Amniotic stem cell (primary cell): ENCODE data around the gene RPL39L.
"Not testable (repeated sequence)": the region's sequence is repeated elsewhere in the genome, so short reads cannot be mapped to it uniquely, and the experiment has no call there.

Experiments used
- DNase-seq: peaks from one replicate; lab custom pipeline; 2025; lab: John Stamatoyannopoulos, UW

The RPL39L gene

DNA sequence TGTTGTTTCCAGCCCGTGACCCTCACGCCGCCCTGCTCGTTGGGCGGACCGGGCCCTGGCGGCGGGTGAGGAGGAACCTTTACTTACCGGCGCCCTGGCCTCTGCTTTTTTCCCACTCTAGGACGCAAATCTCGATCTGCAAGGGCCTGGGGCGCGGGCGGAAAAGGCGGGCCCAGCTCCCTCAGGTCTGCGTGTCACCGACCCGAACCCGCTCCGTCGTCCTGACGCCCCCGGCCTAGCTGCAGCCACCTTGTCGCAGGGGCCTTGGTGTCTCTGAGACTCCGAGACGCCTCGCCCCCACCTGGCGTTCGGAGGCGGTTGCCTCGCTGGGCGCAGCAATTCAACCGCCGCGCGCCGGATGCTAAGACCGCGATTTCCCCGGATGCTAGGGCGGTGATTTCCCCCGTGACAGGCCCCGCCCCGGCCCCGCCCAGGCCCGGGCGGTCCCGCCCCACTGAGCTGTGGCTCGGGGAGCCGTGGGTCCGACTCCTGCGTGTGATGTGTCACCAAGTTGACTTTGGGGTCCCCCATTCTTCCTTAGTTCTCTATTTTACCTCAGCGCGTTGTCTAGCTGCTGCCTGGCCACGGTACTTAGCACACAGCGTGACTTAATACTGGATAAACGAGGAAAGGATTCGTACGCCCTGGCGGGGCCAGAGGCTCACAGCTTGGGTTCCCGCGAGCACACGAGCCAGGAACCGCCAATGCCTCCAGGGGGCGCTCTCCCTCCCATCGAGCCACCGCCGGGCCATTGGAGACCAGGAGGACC is at the start of gene RPL39L:
Gene RPL39L, minus strand, starts transcription at position 371 of the 769 bp plus-strand sequence. CDS start 18,196 bp downstream, outside the sequence.
- peak; percentile 70 for DNase-seq

DNA sequence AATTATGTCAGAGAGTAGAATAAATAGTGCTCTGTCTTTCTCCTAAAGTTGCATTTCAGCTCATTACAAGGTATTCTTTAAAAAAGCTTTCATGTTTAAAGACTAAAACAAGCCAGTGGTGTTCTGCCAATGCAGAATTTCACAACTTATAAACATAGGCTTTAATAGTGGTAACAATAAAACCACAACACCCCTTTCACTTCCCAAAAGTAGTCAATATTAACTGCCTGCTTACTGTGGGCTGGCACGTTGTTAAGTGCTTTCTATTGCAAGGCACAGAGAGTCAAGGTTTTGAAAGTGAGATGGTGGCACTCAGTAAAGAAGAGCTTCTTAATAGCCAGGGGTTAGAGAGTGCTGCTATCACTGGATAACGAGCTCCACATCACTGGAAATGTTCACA is 49.6 kb upstream of the RPL39L start:
- DNase-seq: no peak

DNA sequence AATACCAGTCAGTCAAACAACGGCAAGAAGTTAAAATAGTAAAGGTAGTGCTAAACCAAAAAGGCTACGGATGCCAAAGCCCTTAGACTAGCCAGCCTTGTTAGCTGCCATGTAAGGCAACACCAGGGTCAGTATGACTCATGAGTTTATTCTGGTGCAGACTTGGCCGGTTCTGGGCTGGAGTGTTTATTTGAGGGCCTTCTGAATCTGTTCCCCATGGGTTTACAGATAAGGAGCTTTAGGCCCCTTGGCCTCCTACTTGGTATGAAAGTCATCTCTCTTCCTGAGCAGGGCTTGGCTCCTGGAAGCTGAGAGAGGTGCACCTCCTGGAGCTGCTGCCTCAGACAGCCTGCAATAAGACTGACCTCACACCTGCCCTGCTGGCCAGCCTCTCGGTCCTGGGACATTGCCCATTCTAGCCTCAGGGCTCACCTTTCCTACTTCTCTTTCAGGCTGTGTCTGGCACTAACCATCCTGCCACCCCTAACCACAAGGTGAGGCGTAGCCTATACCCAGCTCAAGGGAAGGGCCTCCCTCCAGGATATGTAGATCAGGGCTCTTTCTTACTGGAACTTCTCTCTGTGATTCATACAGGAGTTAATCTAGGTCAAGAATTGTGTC is 47.6 kb upstream of the RPL39L start:
- DNase-seq: peak; percentile 67

DNA sequence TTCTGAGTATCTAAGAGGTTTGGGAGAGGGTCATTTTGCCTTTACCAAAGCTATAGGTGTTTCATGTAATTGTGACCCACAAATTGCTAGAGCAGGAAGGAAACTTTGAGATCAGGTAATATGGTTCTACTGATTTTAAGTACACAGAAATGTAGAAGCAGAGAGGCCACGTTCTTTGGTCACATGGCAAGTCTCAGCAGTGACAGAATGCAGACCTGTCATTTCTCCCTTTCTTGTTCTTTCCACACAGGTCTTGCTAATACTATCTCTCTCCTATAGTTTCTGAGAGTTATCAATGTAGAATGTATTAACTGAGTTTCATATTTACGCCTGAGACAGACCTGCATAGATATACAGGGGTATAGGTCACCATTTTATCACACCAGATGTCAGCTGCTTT is 47.1 kb upstream of the RPL39L start:
- DNase-seq: no peak

DNA sequence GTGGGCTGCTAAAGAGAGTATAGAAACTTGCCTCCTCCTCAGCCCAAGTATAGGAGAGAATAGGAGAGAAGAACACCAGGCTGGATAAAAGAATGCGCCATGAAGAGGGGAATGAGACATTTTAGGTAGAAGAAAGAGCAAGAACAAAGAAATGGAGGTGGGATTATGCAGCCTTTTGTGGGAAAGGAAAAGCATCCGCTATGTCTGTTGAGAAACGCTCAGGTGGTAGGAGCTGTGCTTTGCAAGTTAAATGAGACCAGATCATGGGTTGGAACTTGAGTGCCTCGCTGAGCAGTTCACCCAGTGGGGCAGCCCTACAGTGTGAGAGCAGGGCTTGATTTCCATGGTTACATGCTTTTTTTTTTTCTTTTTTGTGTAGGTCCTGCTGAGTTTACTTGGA is 46.5 kb upstream of the RPL39L start:
- no peak for DNase-seq

DNA sequence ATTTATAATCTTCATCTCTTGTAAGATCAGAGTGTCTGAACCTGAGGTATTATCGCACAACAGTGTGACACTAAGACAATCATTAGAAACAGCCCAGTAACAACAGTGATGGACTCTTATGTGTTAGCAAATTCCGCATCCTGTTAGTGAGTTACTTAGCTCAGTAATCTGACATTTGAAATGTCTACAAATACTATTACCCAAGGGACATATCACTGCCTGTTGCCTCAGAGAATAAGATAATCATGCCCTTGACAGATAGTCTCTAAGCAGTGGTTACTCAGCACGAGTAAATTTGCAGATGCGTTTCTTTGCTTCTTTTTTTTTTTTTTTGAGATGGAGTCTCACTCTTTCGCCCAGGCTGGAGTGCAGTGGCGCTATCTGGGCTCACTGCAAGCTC is 44.6 kb upstream of the RPL39L start:
- DNase-seq: no peak

DNA sequence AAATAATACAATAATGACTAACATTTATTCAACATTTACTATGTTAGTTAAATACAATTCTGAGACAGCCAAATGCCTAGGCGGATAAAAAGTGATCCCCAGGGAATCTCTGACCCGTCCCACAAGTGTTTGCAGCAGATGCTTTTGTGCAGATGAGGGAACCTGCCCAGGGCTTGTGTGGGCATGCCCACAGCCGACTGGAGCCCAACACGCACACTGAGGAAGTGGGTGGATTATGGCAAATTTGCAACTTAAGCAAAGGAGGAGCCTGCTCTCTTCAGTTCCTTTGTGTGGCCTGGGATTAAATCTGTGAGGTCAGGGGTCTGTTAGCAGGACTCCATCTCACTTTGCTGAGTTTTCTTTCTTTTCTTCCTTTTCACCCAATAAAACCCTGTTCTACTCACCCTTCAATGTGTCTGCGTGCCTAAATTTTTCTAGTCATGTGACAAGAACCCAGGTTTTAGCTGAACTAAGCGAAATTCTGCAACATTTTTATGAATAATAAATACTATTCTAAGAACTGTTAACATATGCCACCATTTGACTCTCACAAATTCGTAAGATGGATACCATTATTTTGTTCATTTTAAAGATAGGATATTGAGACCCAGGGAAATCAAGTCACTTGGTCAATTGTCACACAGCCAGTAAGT is 44.0 kb upstream of the RPL39L start:
- no peak for DNase-seq

DNA sequence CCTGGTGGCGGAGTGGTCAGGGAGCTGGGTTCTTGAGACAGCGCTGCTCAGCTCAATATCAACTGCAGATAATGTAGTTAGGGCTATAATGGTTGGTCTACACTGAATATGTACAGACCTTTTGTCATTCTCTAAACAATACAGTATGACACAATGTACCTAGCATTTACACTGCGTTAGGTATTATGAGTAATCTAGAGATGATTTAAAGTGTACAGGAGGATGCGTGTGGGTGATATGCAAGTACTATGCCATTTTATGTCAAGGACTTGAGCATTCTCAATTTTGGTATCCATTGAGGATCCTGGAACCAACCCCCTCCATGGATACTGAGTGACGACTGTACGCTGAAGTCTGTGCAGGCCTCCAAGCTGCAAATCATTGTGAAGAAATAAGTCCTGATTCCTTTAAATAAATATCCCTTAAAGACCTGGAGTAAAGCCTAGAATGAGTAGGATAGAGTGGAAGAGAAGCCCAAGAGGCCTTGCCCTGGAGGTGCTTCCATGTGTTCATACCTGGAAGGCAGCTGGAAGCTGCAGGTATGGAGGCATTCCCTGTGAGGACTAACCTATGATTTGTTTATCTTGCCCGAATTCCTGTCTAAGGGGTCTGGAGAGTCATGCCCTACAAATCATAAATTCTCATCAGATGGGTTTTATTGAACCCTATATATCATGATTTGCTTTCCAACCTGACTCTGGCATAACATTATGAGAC is 42.3 kb upstream of the RPL39L start:
- DNase-seq: no peak

DNA sequence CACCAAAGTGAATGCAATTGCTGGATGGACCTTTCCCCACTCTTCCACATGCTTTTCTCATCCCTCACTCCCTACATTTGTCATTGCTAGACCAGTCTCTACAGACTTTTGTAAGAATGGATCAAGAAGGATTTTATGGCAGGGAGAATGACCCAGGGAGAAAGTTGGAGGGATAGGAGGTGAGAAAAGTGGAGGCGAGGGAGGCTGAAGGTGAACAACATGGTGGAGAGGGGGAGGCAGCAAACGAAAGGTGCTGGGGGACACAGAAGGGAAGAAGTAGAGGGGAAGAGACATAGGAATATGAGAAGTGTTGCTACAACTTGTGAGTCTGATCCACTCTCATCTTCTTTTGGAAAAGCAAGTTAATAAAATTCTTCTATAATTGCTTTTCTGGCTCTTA is 33.6 kb upstream of the RPL39L start:
- no peak for DNase-seq

DNA sequence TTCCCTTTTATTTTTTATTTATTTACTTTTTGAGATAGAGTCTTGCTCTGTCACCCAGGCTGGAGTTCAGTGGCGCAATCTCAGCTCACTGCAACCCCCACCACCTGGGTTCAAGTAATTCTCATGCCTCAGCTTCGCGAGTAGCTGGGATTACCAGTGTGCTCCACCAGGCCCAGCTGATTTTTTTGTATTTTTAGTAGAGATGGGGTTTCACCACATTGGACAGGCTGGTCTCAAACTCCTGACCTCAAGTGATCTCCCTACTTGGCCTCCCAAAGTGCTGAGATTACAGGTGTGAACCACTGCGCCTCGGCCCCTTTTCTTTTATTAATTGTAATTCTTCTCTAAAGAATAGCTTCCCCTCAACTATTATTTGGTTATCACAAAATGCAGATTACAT is 31.6 kb upstream of the RPL39L start:
- DNase-seq: not testable (repeated sequence)

DNA sequence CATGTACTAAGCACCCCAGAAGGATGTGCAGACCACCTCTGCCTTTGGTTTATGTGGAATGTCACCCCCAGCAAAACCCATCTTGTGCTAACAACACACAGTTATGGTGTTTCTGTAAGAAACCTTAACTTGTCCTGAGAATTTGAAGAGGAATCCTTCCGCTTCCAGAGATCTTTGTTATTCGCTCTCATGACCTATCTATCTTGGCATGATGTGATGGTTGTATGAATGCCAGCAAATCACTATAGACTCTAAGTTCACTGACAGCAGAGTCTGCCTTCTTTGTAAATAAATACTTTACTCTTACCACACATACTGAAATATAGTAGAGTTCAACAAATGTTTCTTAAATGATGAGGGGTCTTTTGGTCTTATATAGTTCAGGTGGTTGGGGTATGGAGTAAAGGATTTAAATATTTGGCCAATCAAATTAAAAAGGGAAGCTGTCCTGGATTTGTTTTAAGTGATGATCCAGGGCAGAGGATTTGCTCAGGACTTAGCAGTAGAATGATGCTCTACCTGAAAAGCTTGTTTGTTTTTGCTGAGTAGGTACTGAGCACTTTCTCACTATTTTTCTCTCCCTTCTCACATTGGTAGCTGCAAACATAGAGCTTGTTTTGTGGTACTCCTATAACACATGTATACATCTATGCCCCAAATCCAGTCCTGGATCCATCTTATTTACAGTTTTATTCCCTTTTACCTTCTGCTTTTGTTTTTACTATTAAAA is 30.1 kb upstream of the RPL39L start:
- DNase-seq: no peak

DNA sequence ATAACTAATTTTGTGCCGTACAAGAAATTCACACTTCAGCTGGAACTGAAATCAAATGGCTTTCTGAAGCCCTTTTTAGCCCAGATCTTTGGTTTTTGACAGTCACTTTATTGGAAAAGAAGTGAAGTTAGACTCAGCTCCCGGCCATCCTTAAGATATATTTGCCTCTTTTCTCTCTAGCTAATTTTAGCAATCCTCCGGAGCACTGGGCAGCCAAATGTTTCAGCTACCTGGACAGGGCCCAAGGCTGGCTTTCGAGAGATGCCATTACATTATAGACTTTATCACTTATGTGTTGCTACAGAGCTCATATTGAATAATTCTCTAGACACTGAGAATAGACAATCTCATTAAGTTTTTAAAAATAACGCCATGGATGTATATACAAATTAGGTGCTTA is 28.5 kb upstream of the RPL39L start:
- no peak for DNase-seq

DNA sequence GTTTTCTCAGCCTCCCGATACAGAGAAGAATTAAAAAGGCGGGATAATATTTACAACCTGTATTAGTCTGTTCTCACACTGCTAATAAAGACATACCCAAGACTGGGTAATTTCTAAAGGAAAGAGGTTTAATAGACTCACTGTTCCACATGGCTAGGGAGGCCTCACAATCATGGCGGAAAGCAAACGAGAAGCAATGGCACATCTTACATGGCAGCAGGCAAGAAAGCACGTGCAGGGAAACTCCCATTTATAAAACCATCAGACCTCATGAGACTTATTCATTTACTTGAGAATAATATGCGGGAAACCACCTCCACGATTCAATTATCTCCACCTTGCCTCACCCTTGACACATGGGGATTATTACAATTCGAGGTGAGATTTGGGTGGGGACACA is 27.5 kb upstream of the RPL39L start:
- DNase-seq: no peak

DNA sequence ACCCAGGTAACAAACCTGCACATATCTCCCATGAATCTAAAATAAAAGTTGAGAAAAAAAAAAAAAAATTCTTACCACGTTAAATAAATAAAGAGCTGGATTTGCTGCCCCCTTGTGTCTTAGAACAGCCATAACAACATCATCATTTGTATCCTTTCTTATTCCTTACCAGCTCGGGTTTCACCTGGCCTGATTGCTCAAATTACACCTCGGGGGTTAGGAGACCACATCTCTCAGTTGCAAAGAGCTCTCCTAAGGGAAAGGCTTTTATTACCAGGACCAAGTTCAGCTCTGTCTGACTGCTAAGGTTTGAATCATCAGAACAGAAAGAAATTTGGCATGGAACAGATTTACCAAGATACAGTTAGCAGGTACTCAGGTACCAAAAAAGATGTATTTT is 25.8 kb upstream of the RPL39L start:
- no peak for DNase-seq

DNA sequence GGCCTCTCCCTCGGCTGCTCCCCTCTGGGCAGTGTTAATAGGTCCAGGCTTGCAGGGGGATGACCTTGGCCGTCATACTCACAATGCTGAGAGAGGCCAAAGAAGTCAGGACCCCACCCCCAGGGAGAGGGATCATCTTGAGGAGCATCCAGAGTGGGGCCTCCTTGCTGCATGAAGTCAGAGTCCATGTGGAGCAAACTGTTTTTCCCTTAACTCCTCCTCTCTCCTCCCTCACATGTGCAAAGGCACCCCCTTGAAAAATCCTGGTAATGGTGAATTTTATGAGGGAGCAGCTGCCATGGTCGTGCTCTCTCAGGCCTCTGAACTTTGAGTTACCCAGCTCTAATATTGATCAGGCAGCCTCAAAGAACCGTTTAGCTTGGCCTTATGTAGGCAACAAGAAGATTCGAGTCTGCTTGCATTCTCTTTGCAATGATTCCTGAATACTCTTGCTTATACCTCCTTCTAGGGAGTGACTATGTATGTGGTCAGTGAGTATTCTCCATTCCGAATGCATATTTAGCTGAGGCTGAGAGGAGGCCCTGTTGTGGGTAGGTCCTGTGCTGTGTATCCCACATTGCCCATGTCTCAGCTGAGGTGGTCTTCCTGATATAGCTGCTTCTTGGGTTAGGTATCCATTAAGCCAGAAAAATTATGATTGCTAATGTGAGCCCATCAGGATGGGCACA is 23.1 kb upstream of the RPL39L start:
- DNase-seq: no peak

DNA sequence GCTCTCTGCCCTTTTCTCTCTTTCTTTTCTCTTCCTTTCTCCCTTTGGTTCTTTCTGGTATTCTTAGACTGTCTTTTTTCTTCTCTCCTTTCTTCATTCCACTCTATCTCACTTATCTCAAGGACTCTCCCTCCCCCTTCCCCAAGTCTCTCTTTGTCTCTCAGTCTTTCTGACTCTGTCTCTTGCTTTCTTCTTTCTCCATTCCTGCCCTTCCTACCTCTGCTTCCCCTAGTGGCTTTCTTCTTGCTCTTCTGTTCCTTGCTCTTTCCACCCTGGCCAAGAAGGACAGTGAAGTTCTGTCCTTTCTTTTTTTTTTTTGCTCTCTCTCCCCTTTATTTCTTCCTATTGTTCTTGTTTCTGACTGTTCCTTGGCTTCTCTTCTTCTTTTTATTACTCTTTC is 22.3 kb upstream of the RPL39L start:
- DNase-seq: no peak

DNA sequence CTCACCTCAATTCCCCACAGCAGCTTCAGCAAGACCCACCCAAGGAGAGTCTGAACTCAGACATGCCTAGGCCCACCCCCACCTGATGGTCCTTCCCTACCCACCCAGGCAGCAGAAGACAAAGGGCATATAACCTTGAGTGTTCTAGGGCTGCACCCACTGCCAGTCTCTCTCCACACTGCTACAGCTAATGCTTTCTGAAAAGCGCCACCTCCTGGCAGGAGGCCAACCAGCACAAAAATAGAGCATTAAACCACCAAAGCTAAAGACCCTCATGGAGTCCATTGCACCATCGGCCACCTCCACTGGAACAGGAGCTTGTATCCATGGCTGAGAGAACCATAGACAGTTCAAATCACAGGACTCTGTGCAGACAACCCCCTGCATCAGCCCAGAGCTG is 11.3 kb upstream of the RPL39L start:
- no peak for DNase-seq

DNA sequence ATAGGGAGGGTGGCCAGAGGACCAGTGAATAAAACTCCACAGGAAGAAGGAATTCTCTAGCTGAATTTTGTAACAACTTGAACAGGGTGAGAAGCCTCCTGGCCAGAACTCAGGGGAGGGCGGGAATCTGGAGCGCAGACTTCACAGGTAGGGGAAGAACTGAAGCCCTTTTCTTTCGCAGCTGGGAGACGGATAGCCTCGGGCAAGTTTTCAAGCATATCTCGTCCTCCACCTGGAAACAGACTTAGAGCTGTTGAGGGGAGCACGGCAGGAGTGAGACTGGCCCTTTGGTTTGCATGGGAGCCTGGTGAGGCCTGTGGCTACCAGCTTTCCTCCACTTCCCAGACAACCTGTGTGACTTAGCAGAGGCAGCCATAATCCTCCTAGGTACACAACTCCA is 10.9 kb upstream of the RPL39L start:
- no peak for DNase-seq

DNA sequence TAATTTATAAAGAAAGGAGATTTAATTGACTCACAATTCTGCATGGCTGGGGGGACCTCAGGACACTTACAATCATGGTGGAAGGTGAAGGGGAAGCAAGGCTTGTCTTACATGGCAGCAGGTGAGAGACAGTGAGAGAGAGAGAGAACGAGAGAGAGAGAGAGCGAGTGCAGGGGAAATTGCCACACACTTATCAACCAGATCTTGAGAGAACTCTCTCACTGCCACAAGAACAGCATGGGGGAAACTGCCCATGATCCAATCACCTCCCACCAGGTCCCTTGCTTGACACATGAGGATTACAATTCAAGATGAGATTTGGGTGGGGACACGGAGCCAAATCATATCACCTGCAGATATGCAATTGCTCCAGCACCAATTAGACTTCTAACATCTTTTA is 7.1 kb upstream of the RPL39L start:
- no peak for DNase-seq

DNA sequence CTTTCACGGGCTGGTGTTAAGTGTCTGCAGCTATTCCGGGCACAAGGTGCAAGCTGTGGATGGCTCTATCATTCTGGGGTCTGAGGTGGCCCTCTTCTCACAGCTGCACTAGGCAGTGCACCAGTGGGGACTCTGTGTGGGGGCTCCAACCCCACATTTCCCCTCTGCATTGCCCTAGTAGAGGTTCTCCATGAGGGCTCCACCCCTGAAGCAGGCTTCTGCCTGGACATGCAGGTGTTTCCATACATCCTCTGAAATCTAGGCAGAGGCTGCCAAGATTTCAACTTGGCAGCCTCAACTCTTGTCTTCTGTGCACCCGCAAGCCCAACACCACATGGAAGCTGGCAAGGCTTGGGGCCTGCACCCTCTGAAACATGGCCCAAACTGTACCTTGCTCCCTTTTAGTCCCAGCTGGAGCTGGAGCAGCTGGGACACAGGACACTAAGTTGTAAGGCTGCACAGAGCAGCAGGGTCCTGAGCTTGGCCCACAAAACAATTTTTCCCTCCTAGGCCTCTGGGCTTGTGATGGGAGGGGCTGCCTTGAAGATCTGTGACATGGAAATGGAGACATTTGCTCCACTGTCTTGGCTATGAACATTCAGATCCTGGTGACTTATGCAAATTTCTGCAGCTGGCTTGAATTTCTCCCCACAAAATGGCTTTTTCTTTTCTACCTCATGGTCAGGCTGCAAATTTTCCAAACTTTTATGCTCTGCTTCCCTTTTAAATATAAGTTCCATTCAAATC is 6.0 kb upstream of the RPL39L start:
- DNase-seq: no peak

DNA sequence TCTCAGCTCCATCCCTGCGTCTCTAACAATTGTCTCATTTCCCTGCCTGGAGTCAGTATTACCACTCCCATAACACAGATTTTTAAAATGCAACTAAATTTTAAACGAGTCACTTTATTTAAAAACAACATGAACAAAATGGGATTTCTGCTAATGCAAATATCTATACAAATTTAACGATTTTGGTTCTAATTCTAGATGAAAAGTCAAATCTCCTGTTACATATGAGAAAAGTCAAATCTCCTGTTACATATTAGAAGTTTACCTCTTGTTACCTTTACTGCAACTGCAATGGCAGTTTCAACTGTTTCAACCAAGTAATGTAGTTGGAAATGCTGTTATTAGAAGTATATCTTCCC is 578 bp upstream of the RPL39L start:
- DNase-seq: no peak
